HG03196 (cell line): ENCODE measurements around the gene PITPNM1.

Experiments
- ATAC-seq: cut with Tn5 transposase; IDR thresholded peaks from one replicate; pipeline ENCODE4 v1.9.1; 2021; ENCODE audit not compliant: unreplicated experiment

The PITPNM1 gene

GRCh38 chr11:67445515-67445914 is 59.6 kb downstream of the PITPNM1 start:
- no peak for ATAC-seq

GRCh38 chr11:67442504-67443404 is 62.4 kb downstream of the PITPNM1 start:
- ATAC-seq, result no peak
